Posterior vena cava (tissue), 2 donors: ENCODE data around the gene STIM1. TPM values are rescaled to one million over a fixed set of nuclear protein-coding genes. Genes with fewer than 3 reads are reported as not detected.
"Not testable (repeated sequence)": the region's sequence is repeated elsewhere in the genome, so short reads cannot be mapped to it uniquely, and the experiment has no call there.

Source experiments
- DNase-seq: peaks from one replicate; pipeline ENCODE4 v3.0.0-alpha.2; 2020; ENCODE audit warnings: low spot score
- intact Hi-C, 2 donors: fragments of 100-400 bp; cut with DNase I; formaldehyde crosslinking; loops; one replicate each; pipeline versions ENCODE4 v1.14.1 to v1.14.2; 2022 to 2023
- long read RNA-seq, 2 donors: library from polyadenylated mRNA; unstranded; transcript quantifications; one replicate each; pipeline ENCODE4 v2.0.0, GENCODE V29; 2020 to 2021
- total RNA-seq, 2 donors: library from RNA; stranded (reverse); fragmentation: NEBNext Ultra II Directional; extraction: Animal tissue kit (Norgen Biotek cat#: 25700); gene quantifications; one replicate each; pipeline ENCODE4 v1.2.1, GENCODE V29; 2021
- donor health status: DM: yes; HTN: yes; CAD: no.
- donor health status: DM: yes; HTN: yes; CAD: no.

STIM1 gene
- total RNA-seq, result 10 to 100 TPM; 66.9 to 81.7 TPM
- long read RNA-seq, donor 1, full-length matches to known transcripts, result 9 of 31 reads
- long read RNA-seq, donor 1, partial matches to known transcripts, result 4 of 31 reads
- long read RNA-seq, donor 1, other reads (novel, unspliced or antisense), result 18 of 31 reads
- long read RNA-seq, donor 2, full-length matches to known transcripts, result 3 of 46 reads
- long read RNA-seq, donor 2, partial matches to known transcripts, result 23 of 46 reads
- long read RNA-seq, donor 2, other reads (novel, unspliced or antisense), result 20 of 46 reads

- intact Hi-C loops, result loop anchor here (5.0 to 10.0 kb wide), 2 partner anchors 120 to 217 kb away; no protein-coding TSS in a partner anchor
- peak; percentile 99 for DNase-seq
Observed at GRCh38 chr11:3854977-3855807, at the start of gene STIM1. TSS of gene STIM1 (plus strand) at chr11:3855664. CDS start at chr11:3856271, 607 bp downstream.

GRCh38 chr11:3807909-3808860 is 47.3 kb upstream of the STIM1 start, which contains the start of gene PGAP2:
TSS of gene PGAP2 (plus strand) at chr11:3808560. CDS start at chr11:3811260, 2,700 bp downstream.
- intact Hi-C loops, result no loop called here

GRCh38 chr11:3808861-3809623 is 46.4 kb upstream of the STIM1 start:
- intact Hi-C loops, result no loop called here
- DNase-seq, result peak; percentile 6

More at GRCh38 chr11:3807909-3808860, 47.3 kb upstream of the STIM1 start, which contains the start of gene PGAP2:
- DNase-seq, result peak; percentile 89

GRCh38 chr11:3809624-3809928 is 45.9 kb upstream of the STIM1 start:
- DNase-seq, result peak; percentile 20
- intact Hi-C loops, result no loop called here

- intact Hi-C loops, result no loop called here
- peak; percentile 43 for DNase-seq
Observed at GRCh38 chr11:3810446-3810845, 45.0 kb upstream of the STIM1 start.

- no peak for DNase-seq
- intact Hi-C loops, result no loop called here
Observed at GRCh38 chr11:3810951-3811350, 44.5 kb upstream of the STIM1 start.

GRCh38 chr11:3814832-3815231 is 40.6 kb upstream of the STIM1 start:
- intact Hi-C loops, DNase-seq: not testable (repeated sequence)

- intact Hi-C loops, result no loop called here
- DNase-seq, result no peak
Observed at GRCh38 chr11:3815845-3816244, 39.6 kb upstream of the STIM1 start.

GRCh38 chr11:3816673-3817072 is 38.8 kb upstream of the STIM1 start:
- intact Hi-C loops, result no loop called here
- no peak for DNase-seq

GRCh38 chr11:3817181-3817800 is 38.2 kb upstream of the STIM1 start:
- DNase-seq, result no peak
- intact Hi-C loops, result no loop called here

GRCh38 chr11:3820971-3821370 is 34.5 kb upstream of the STIM1 start:
- intact Hi-C loops, result no loop called here
- DNase-seq, result no peak

GRCh38 chr11:3822312-3822711 is 33.2 kb upstream of the STIM1 start:
- intact Hi-C loops, result no loop called here
- no peak for DNase-seq

- no peak for DNase-seq
- intact Hi-C loops, result no loop called here
Observed at GRCh38 chr11:3823303-3823702, 32.2 kb upstream of the STIM1 start.

GRCh38 chr11:3823762-3824506 is 31.5 kb upstream of the STIM1 start:
- intact Hi-C loops, result no loop called here
- DNase-seq, result no peak

GRCh38 chr11:3824714-3825472 is 30.6 kb upstream of the STIM1 start:
- intact Hi-C loops, result no loop called here
- peak; percentile 88 for DNase-seq

GRCh38 chr11:3825473-3826154 is 29.9 kb upstream of the STIM1 start:
- intact Hi-C loops, result no loop called here

More at GRCh38 chr11:3825473-3826154, 29.9 kb upstream of the STIM1 start:
- no peak for DNase-seq
